K562 (cell line): Measurements from ENCODE around the gene SDCCAG8. TPM values are rescaled to one million over a fixed set of nuclear protein-coding genes. Genes with fewer than 3 reads are reported as not detected.

Source experiments
- ATAC-seq: fragments of 200-7000 bp; cut with Tn5 transposase; 3 replicates; pipeline ENCODE4 v1.9.1; 2020; ENCODE audit warnings: moderate library complexity
- BruUV-seq: library from RNA; stranded (reverse); fragments of 400-500 nt; replicated peaks from 2 replicates; lab custom pipeline; 2021; lab: Mats Ljungman, UMichigan
- CTCF ChIA-PET: fragments of 300-600 bp; formaldehyde crosslinking; extraction: SDS; loops from one replicate; lab custom pipeline; 2021; ENCODE audit warnings: low intra/inter-chr PET ratio; lab: Yijun Ruan, JAX
- POLR2A ChIA-PET: fragments of 300-600, 350-650 bp; sonication (Branson Sonifier 250); formaldehyde crosslinking; extraction: SDS; loops from one replicate; lab custom pipeline; 2021; ENCODE audit warnings: antibody characterized with exemption, inconsistent platforms; lab: Yijun Ruan, JAX
- DNase-seq, 4 experiments: peaks; one replicate each; pipeline versions ENCODE4 v3.0.0 to v3.0.0-alpha.2; 2011 to 2018; ENCODE audit warnings: low spot score in 3 of 4, mixed read lengths in 3 of 4; ENCODE audit errors: extremely low read depth in 1 of 4
- FAIRE-seq: peaks from 2 replicates; lab custom pipeline; 2011; peaks lifted over from hg19 to GRCh38; lab: Jason Lieb, UNC
- H2AFZ ChIP-seq: 2 replicates; pipeline ENCODE4 v1.6.0; 2011; ENCODE audit warnings: low read depth, low read length, control low read depth, inconsistent platforms
- H3K27ac ChIP-seq: fragments of 200-600 bp; 3 replicates; pipeline ENCODE4 v1.8.0; 2011; ENCODE audit warnings: low read depth, mild to moderate bottlenecking, control low read depth, inconsistent platforms, low read length, moderate library complexity, mixed read lengths; ENCODE audit errors: extremely low read depth
- H3K27me3 ChIP-seq, 2 experiments: fragments of 300-600 bp in 1 of 2; 2 replicates in 1 of 2; 3 replicates in 1 of 2; pipeline versions ENCODE4 v1.6.0 to v1.8.0; 2011; ENCODE audit warnings: inconsistent platforms in 2 of 2, low read length in 2 of 2, mild to moderate bottlenecking in 1 of 2, mixed read lengths in 1 of 2, moderate library complexity in 1 of 2; ENCODE audit not compliant: control insufficient read depth in 2 of 2, insufficient read depth in 2 of 2
- H3K36me3 ChIP-seq: fragments of 300-600 bp; 3 replicates; pipeline ENCODE4 v1.8.0; 2011; ENCODE audit warnings: mild to moderate bottlenecking, low read length, inconsistent platforms; ENCODE audit not compliant: control insufficient read depth, insufficient read depth
- H3K4me1 ChIP-seq, 2 experiments: fragments of 200-600 bp in 1 of 2; replicated peaks in 1 of 2; 2 replicates in 1 of 2; 3 replicates in 1 of 2; pipeline versions ENCODE4 v1.5.1 to v1.8.0; 2011; ENCODE audit warnings: inconsistent platforms in 2 of 2, low read length in 2 of 2, mild to moderate bottlenecking in 1 of 2, mixed read lengths in 1 of 2, moderate library complexity in 1 of 2; ENCODE audit not compliant: control insufficient read depth in 2 of 2, insufficient read depth in 2 of 2
- H3K4me2 ChIP-seq: 2 replicates; pipeline ENCODE4 v1.6.1; 2011; ENCODE audit warnings: low read length, control low read depth, inconsistent platforms, mixed read lengths; ENCODE audit not compliant: insufficient read depth
- H3K4me3 ChIP-seq: fragments of 200-600 bp; sonication (generic), shearing (Covaris generic); 2 replicates; pipeline ENCODE4 v1.5.1; 2016; ENCODE audit warnings: control low read depth, inconsistent platforms
- H3K79me2 ChIP-seq: fragments of 200-600 bp; 3 replicates; pipeline ENCODE4 v1.8.0; 2011; ENCODE audit warnings: low read length, inconsistent platforms; ENCODE audit not compliant: control insufficient read depth, insufficient read depth
- H3K9ac ChIP-seq, 2 experiments: 2 replicates each; pipeline versions ENCODE4 v1.6.0 to v1.6.1; 2011; ENCODE audit warnings: low read depth in 2 of 2, low read length in 2 of 2, control low read depth in 1 of 2, inconsistent platforms in 1 of 2, mild to moderate bottlenecking in 1 of 2, mixed read lengths in 1 of 2; ENCODE audit not compliant: insufficient read depth in 1 of 2
- H3K9me1 ChIP-seq: one replicate; pipeline ENCODE4 v1.6.0; 2011; ENCODE audit warnings: inconsistent platforms, mild to moderate bottlenecking, low read length, moderate library complexity; ENCODE audit not compliant: control insufficient read depth, insufficient read depth
- H3K9me3 ChIP-seq: replicated peaks from 2 replicates; pipeline ENCODE4 v1.5.1; 2011; ENCODE audit warnings: low read depth, low read length, inconsistent platforms; ENCODE audit not compliant: control insufficient read depth, insufficient read depth
- H4K20me1 ChIP-seq: replicated peaks from 2 replicates; pipeline ENCODE4 v1.6.1; 2011; ENCODE audit warnings: low read length, inconsistent platforms, mixed read lengths; ENCODE audit not compliant: control insufficient read depth, insufficient read depth
- FOSL1 ChIP-seq: fragments of 200-800 bp; sonication (Bioruptor generic); conservative IDR thresholded peaks from 2 replicates; pipeline ENCODE4 v1.6.1; 2016; ENCODE audit warnings: missing genetic modification characterization, missing compliant biosample characterization
- MAFF ChIP-seq: IDR thresholded peaks from 2 replicates; pipeline ENCODE4 v1.6.1; 2012; ENCODE audit warnings: low read length, improper control_type of control experiment
- MTA1 ChIP-seq: fragments of 450-650 bp; IDR thresholded peaks from 2 replicates; pipeline ENCODE4 v1.6.1; 2017; ENCODE audit warnings: borderline replicate concordance
- NFIC ChIP-seq: fragments of 450-650 bp; IDR thresholded peaks from 2 replicates; pipeline ENCODE4 v1.6.1; 2017; ENCODE audit warnings: mild to moderate bottlenecking, inconsistent platforms
- ZBTB33 ChIP-seq: sonication (generic); formaldehyde crosslinking; IDR thresholded peaks from 2 replicates; pipeline ENCODE4 v1.8.1; 2023; ENCODE audit warnings: mild to moderate bottlenecking, missing genetic modification reagents
- WGBS: fragments of 100-300 bp; shearing (Covaris generic); methylation state at CpG from one replicate; pipeline ENCODE4 v1.1.6; 2016; ENCODE audit warnings: low coverage, mixed read lengths; ENCODE audit not compliant: insufficient coverage; ENCODE audit errors: missing lambda C conversion rate; 5-methylcytosine and 5-hydroxymethylcytosine counted together
- in situ Hi-C: fragments of 300-500 bp; cut with MboI; formaldehyde crosslinking; loops from 4 replicates; pipeline ENCODE4 v1.15.0; 2018; ENCODE audit warnings: inconsistent platforms, mixed read lengths
- intact Hi-C: fragments of 100-400 bp; cut with micrococcal nuclease; formaldehyde crosslinking; loops from 2 replicates; pipeline ENCODE4 v1.14.2; 2022
- polyA plus RNA-seq, 8 experiments: library from polyadenylated mRNA; depleted of rRNA in 4 of 8; stranded (reverse) in 5 of 8; unstranded in 3 of 8; fragments of >200 nt; fragmentation: Nextera tagmentation in 2 of 8; fragmentation: Illumina TruSeq in 1 of 8; extraction: Ambion mirVana in 2 of 8; extraction: Trizol in 1 of 8; gene quantifications; 2 replicates each; pipeline versions ENCODE4 v1.2.1 to v1.2.3, GENCODE V29; 2011 to 2014; ENCODE audit warnings: inconsistent platforms in 1 of 8, missing spikeins in 1 of 8
- total RNA-seq, 7 experiments: library from RNA; depleted of rRNA in 6 of 7; stranded (reverse); fragments of >200 nt in 6 of 7; fragmentation: Illumina TruSeq in 2 of 7; extraction: Trizol in 2 of 7; gene quantifications; 2 replicates each; pipeline versions ENCODE4 v1.2.1 to v1.2.3, GENCODE V29; 2011 to 2021; ENCODE audit warnings: low replicate concordance in 1 of 7

SDCCAG8 gene
- total and polyA plus RNA-seq, 9 of the 15 experiments (the other 6 are each of a cell fraction or from before 2014, with no cell fraction given), result 17.9 to 36.7 (median 25.4) TPM

GRCh38 chr1:243433737-243434370 lies 178.0 kb downstream of the SDCCAG8 start:
- BruUV-seq, result no TSS peak
- no peaks in the 10 kb centered on the region for H3K79me2 ChIP-seq
- TF ChIP-seq MAFF (no peak), FOSL1 (tag) (0 out of 2 replicates have a peak, but pooled peaks have one; percentile 17)
- TF ChIP-seq, all 486 proteins: peak for 1
- DNase-seq (no peak), ATAC-seq (no peak), FAIRE-seq (no peak)
- no peaks in the 10 kb centered on the region for H3K9me3 ChIP-seq
- H3K36me3 ChIP-seq, result no peaks in the 10 kb centered on the region
- no peaks in the 10 kb centered on the region for H3K27me3 ChIP-seq
- ChIA-PET POLR2A (no interaction called here), CTCF (no interaction called here)
- intact Hi-C loops, result no loop called here
- no peak overlapping the region for H2AFZ ChIP-seq
- WGBS, result 40% methylated on average over 8 of the region's 8 CpGs
- H3K4me1 ChIP-seq, result peaks cover 0 to 3% of the 10 kb centered on the region in 2 experiments; a peak in 2 of 5 replicates
- H3K4me2 ChIP-seq, result no peak overlapping the region
- H3K27ac ChIP-seq, result no peak overlapping the region
- H3K4me3 ChIP-seq, result no peak overlapping the region
- in situ Hi-C loops, result no loop called here
- H3K9ac ChIP-seq, result no peak overlapping the region
- no peaks in the 10 kb centered on the region for H3K9me1 ChIP-seq
- H4K20me1 ChIP-seq, result no peaks in the 10 kb centered on the region

- no peaks in the 10 kb centered on the region for H4K20me1 ChIP-seq
- no peaks in the 10 kb centered on the region for H3K9me1 ChIP-seq
- no peaks in the 10 kb centered on the region for H3K27me3 ChIP-seq
- intact Hi-C loops, result no loop called here
- TF ChIP-seq MTA1, result no peak
- peak; percentile 49 for TF ChIP-seq NFIC
- TF ChIP-seq ZBTB33 (CRISPR knock-in tag), result no peak
- no TSS peak for BruUV-seq
- ChIA-PET CTCF (no interaction called here), POLR2A (interaction anchor here (0.6 kb wide), 1 partner anchor 80 kb away, joined by 3 read pairs; no protein-coding TSS in a partner anchor)
- H3K4me2 ChIP-seq, result no peak overlapping the region
- H2AFZ ChIP-seq, result no peak overlapping the region
- H3K4me3 ChIP-seq, result no peak overlapping the region
- DNase-seq (no peak), FAIRE-seq (no peak), ATAC-seq (no peak)
- no peaks in the 10 kb centered on the region for H3K9me3 ChIP-seq
- H3K27ac ChIP-seq, result no peak overlapping the region
- H3K36me3 ChIP-seq, result no peaks in the 10 kb centered on the region
- no peaks in the 10 kb centered on the region for H3K79me2 ChIP-seq
- no peak overlapping the region for H3K9ac ChIP-seq
- 15% methylated on average over 2 of the region's 2 CpGs for WGBS
- peaks cover 0 to 3% of the 10 kb centered on the region in 2 experiments; a peak in 2 of 5 replicates for H3K4me1 ChIP-seq
- in situ Hi-C loops, result no loop called here
Observed at GRCh38 chr1:243434594-243434993, 178.8 kb downstream of the SDCCAG8 start.
